ENCODE measurements around the gene CNTNAP2. TPM values are rescaled to one million over a fixed set of nuclear protein-coding genes. Genes with fewer than 3 reads are reported as not detected.

The CNTNAP2 gene
- polyA plus RNA-seq, 2 donors = 0.41 to 0.48 TPM

GRCh38 chr7:146635205-146636032 is 518.8 kb downstream of the CNTNAP2 start:
- Histone ChIP-seq H3K4me1 (ENCODE audit: control insufficient read depth in 2 of 2, insufficient read depth in 2 of 2, low read length in 1 of 2) (no peaks in the 10 kb centered on the region), H3K27me3 (ENCODE audit: control insufficient read depth in 1 of 2, insufficient read depth in 2 of 2, low read length in 2 of 2) (no peaks in the 10 kb centered on the region), H3K9me3 (ENCODE audit: control insufficient read depth in 2 of 2, insufficient read depth in 1 of 2, low read depth in 1 of 2, low read length in 1 of 2) (no peaks in the 10 kb centered on the region), H3K4me3 (ENCODE audit: low read depth in 1 of 2, low read length in 2 of 2) (no peak overlapping the region), H3K36me3 (ENCODE audit: control insufficient read depth in 2 of 2, insufficient read depth in 2 of 2, low read length in 1 of 2) (no peaks in the 10 kb centered on the region), H3K27ac (ENCODE audit: low read depth in 2 of 2, low read length in 1 of 2) (no peak overlapping the region)
- 44 to 49% methylated on average over 7 of the region's 7 CpGs for WGBS, 2 donors

- no peaks in the 10 kb centered on the region for H3K36me3 ChIP-seq (ENCODE audit: control insufficient read depth in 2 of 2, insufficient read depth in 2 of 2, low read length in 1 of 2)
- H3K27ac ChIP-seq (ENCODE audit: low read depth in 2 of 2, low read length in 1 of 2) = no peak overlapping the region
- no peaks in the 10 kb centered on the region for H3K9me3 ChIP-seq (ENCODE audit: control insufficient read depth in 2 of 2, insufficient read depth in 1 of 2, low read depth in 1 of 2, low read length in 1 of 2)
- WGBS, 2 donors = 46 to 54% methylated on average over 4 of the region's 4 CpGs
- no peaks in the 10 kb centered on the region for H3K4me1 ChIP-seq (ENCODE audit: control insufficient read depth in 2 of 2, insufficient read depth in 2 of 2, low read length in 1 of 2)
- no peaks in the 10 kb centered on the region for H3K27me3 ChIP-seq (ENCODE audit: control insufficient read depth in 1 of 2, insufficient read depth in 2 of 2, low read length in 2 of 2)
- no peak overlapping the region for H3K4me3 ChIP-seq (ENCODE audit: low read depth in 1 of 2, low read length in 2 of 2)
Observed at GRCh38 chr7:146636033-146636356, 519.4 kb downstream of the CNTNAP2 start.

GRCh38 chr7:146636581-146636980 is 520.0 kb downstream of the CNTNAP2 start:
- H3K27me3 ChIP-seq (ENCODE audit: control insufficient read depth in 1 of 2, insufficient read depth in 2 of 2, low read length in 2 of 2) = no peaks in the 10 kb centered on the region
- no peaks in the 10 kb centered on the region for H3K4me1 ChIP-seq (ENCODE audit: control insufficient read depth in 2 of 2, insufficient read depth in 2 of 2, low read length in 1 of 2)
- no peaks in the 10 kb centered on the region for H3K9me3 ChIP-seq (ENCODE audit: control insufficient read depth in 2 of 2, insufficient read depth in 1 of 2, low read depth in 1 of 2, low read length in 1 of 2)
- no peak overlapping the region for H3K27ac ChIP-seq (ENCODE audit: low read depth in 2 of 2, low read length in 1 of 2)
- H3K36me3 ChIP-seq (ENCODE audit: control insufficient read depth in 2 of 2, insufficient read depth in 2 of 2, low read length in 1 of 2) = no peaks in the 10 kb centered on the region
- H3K4me3 ChIP-seq (ENCODE audit: low read depth in 1 of 2, low read length in 2 of 2) = no peak overlapping the region
- 36 to 39% methylated on average over 4 of the region's 4 CpGs for WGBS, 2 donors

GRCh38 chr7:146639291-146639690 is 522.7 kb downstream of the CNTNAP2 start:
- Histone ChIP-seq H3K9me3 (ENCODE audit: control insufficient read depth in 2 of 2, insufficient read depth in 1 of 2, low read depth in 1 of 2, low read length in 1 of 2) (no peaks in the 10 kb centered on the region), H3K4me3 (ENCODE audit: low read depth in 1 of 2, low read length in 2 of 2) (no peak overlapping the region), H3K36me3 (ENCODE audit: control insufficient read depth in 2 of 2, insufficient read depth in 2 of 2, low read length in 1 of 2) (no peaks in the 10 kb centered on the region), H3K4me1 (ENCODE audit: control insufficient read depth in 2 of 2, insufficient read depth in 2 of 2, low read length in 1 of 2) (no peaks in the 10 kb centered on the region), H3K27me3 (ENCODE audit: control insufficient read depth in 1 of 2, insufficient read depth in 2 of 2, low read length in 2 of 2) (no peaks in the 10 kb centered on the region), H3K27ac (ENCODE audit: low read depth in 2 of 2, low read length in 1 of 2) (no peak overlapping the region)
- 92 to 93% methylated on average over 3 of the region's 3 CpGs for WGBS, 2 donors

GRCh38 chr7:146641491-146641890 is 524.9 kb downstream of the CNTNAP2 start:
- WGBS, 2 donors = 56 to 71% methylated on average over 1 of the region's 1 CpG
- H3K27ac ChIP-seq (ENCODE audit: low read depth in 2 of 2, low read length in 1 of 2) = no peak overlapping the region

GRCh38 chr7:146645383-146645976 is 528.9 kb downstream of the CNTNAP2 start:
- H3K9me3 ChIP-seq (ENCODE audit: control insufficient read depth in 2 of 2, insufficient read depth in 1 of 2, low read depth in 1 of 2, low read length in 1 of 2) = no peaks in the 10 kb centered on the region
- no peaks in the 10 kb centered on the region for H3K4me1 ChIP-seq (ENCODE audit: control insufficient read depth in 2 of 2, insufficient read depth in 2 of 2, low read length in 1 of 2)
- no peak overlapping the region for H3K4me3 ChIP-seq (ENCODE audit: low read depth in 1 of 2, low read length in 2 of 2)
- no peaks in the 10 kb centered on the region for H3K27me3 ChIP-seq (ENCODE audit: control insufficient read depth in 1 of 2, insufficient read depth in 2 of 2, low read length in 2 of 2)
- WGBS, 2 donors = 73 to 86% methylated on average over 3 of the region's 3 CpGs
- no peak overlapping the region for H3K27ac ChIP-seq (ENCODE audit: low read depth in 2 of 2, low read length in 1 of 2)
- H3K36me3 ChIP-seq (ENCODE audit: control insufficient read depth in 2 of 2, insufficient read depth in 2 of 2, low read length in 1 of 2) = no peaks in the 10 kb centered on the region

More at GRCh38 chr7:146641491-146641890, 524.9 kb downstream of the CNTNAP2 start:
- Histone ChIP-seq H3K4me1 (ENCODE audit: control insufficient read depth in 2 of 2, insufficient read depth in 2 of 2, low read length in 1 of 2) (no peaks in the 10 kb centered on the region), H3K4me3 (ENCODE audit: low read depth in 1 of 2, low read length in 2 of 2) (no peak overlapping the region), H3K9me3 (ENCODE audit: control insufficient read depth in 2 of 2, insufficient read depth in 1 of 2, low read depth in 1 of 2, low read length in 1 of 2) (no peaks in the 10 kb centered on the region), H3K27me3 (ENCODE audit: control insufficient read depth in 1 of 2, insufficient read depth in 2 of 2, low read length in 2 of 2) (no peaks in the 10 kb centered on the region), H3K36me3 (ENCODE audit: control insufficient read depth in 2 of 2, insufficient read depth in 2 of 2, low read length in 1 of 2) (no peaks in the 10 kb centered on the region)

- H3K27me3 ChIP-seq (ENCODE audit: control insufficient read depth in 1 of 2, insufficient read depth in 2 of 2, low read length in 2 of 2) = no peaks in the 10 kb centered on the region
- H3K27ac ChIP-seq (ENCODE audit: low read depth in 2 of 2, low read length in 1 of 2) = no peak overlapping the region
- no peaks in the 10 kb centered on the region for H3K36me3 ChIP-seq (ENCODE audit: control insufficient read depth in 2 of 2, insufficient read depth in 2 of 2, low read length in 1 of 2)
- no peak overlapping the region for H3K4me3 ChIP-seq (ENCODE audit: low read depth in 1 of 2, low read length in 2 of 2)
- no peaks in the 10 kb centered on the region for H3K4me1 ChIP-seq (ENCODE audit: control insufficient read depth in 2 of 2, insufficient read depth in 2 of 2, low read length in 1 of 2)
- 33 to 45% methylated on average over 2 of the region's 2 CpGs for whole genome bisulfite sequencing, 2 donors
- H3K9me3 ChIP-seq (ENCODE audit: control insufficient read depth in 2 of 2, insufficient read depth in 1 of 2, low read depth in 1 of 2, low read length in 1 of 2) = no peaks in the 10 kb centered on the region
Observed at GRCh38 chr7:146647445-146647844, 530.8 kb downstream of the CNTNAP2 start.

- Histone ChIP-seq H3K27me3 (ENCODE audit: control insufficient read depth in 1 of 2, insufficient read depth in 2 of 2, low read length in 2 of 2) (no peaks in the 10 kb centered on the region), H3K4me1 (ENCODE audit: control insufficient read depth in 2 of 2, insufficient read depth in 2 of 2, low read length in 1 of 2) (no peaks in the 10 kb centered on the region), H3K9me3 (ENCODE audit: control insufficient read depth in 2 of 2, insufficient read depth in 1 of 2, low read depth in 1 of 2, low read length in 1 of 2) (no peaks in the 10 kb centered on the region), H3K27ac (ENCODE audit: low read depth in 2 of 2, low read length in 1 of 2) (no peak overlapping the region), H3K36me3 (ENCODE audit: control insufficient read depth in 2 of 2, insufficient read depth in 2 of 2, low read length in 1 of 2) (no peaks in the 10 kb centered on the region), H3K4me3 (ENCODE audit: low read depth in 1 of 2, low read length in 2 of 2) (no peak overlapping the region)
- 42 to 43% methylated on average over 2 of the region's 2 CpGs for WGBS, 2 donors
Observed at GRCh38 chr7:146652176-146652575, 535.6 kb downstream of the CNTNAP2 start.

- no peaks in the 10 kb centered on the region for H3K36me3 ChIP-seq (ENCODE audit: control insufficient read depth in 2 of 2, insufficient read depth in 2 of 2, low read length in 1 of 2)
- H3K27me3 ChIP-seq (ENCODE audit: control insufficient read depth in 1 of 2, insufficient read depth in 2 of 2, low read length in 2 of 2) = no peaks in the 10 kb centered on the region
- no peaks in the 10 kb centered on the region for H3K4me1 ChIP-seq (ENCODE audit: control insufficient read depth in 2 of 2, insufficient read depth in 2 of 2, low read length in 1 of 2)
- H3K4me3 ChIP-seq (ENCODE audit: low read depth in 1 of 2, low read length in 2 of 2) = no peak overlapping the region
- no peaks in the 10 kb centered on the region for H3K9me3 ChIP-seq (ENCODE audit: control insufficient read depth in 2 of 2, insufficient read depth in 1 of 2, low read depth in 1 of 2, low read length in 1 of 2)
- no peak overlapping the region for H3K27ac ChIP-seq (ENCODE audit: low read depth in 2 of 2, low read length in 1 of 2)
- 54 to 72% methylated on average over 5 of the region's 5 CpGs for WGBS, 2 donors
Observed at GRCh38 chr7:146654048-146654447, 537.4 kb downstream of the CNTNAP2 start.
